ENCODE data around the gene APOB. TPM values are rescaled to one million over a fixed set of nuclear protein-coding genes. Genes with fewer than 3 reads are reported as not detected.
A peak's percentile ranks its signal among the peaks of the same experiment; 100 is the strongest.

Gene APOB
- total and polyA plus RNA-seq, 2 of the 13 experiments (the other 11 are each of a cell fraction or from before 2014, with no cell fraction given): 1,569 to 2,515 TPM

DNA sequence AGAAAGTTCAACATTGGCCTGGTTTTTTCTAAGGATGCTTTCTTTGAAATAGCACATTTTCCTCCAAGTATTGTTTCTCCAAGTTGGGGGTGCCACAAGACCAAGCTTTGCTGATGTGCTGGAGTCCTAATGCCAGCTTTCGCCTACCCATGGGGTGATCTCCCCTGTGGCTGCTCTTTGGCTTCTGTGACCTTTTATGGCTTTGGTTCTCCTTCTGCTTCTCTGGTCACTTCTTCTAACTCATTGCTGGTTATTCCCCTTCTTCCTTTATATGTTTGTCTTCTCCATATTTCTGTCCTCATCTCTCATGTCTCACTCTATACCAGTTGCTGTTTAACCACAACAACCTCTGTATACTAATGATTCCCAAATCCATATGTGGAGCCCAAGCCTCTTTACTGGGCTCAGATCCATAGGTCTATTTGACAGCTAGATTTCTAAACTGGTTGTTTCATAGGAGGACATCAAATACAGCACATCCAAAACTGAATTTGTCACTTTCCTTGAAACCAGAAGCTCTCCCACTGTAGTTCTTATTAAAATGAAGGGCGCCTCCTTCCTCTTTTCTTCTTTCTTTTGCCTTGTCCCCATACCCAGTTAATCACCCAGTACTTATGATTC is 23.1 kb downstream of the APOB start (continued):
- TF ChIP-seq, protein P1, sequence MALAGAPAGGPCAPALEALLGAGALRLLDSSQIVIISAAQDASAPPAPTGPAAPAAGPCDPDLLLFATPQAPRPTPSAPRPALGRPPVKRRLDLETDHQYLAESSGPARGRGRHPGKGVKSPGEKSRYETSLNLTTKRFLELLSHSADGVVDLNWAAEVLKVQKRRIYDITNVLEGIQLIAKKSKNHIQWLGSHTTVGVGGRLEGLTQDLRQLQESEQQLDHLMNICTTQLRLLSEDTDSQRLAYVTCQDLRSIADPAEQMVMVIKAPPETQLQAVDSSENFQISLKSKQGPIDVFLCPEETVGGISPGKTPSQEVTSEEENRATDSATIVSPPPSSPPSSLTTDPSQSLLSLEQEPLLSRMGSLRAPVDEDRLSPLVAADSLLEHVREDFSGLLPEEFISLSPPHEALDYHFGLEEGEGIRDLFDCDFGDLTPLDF (CRISPR knock-in tag; IDR thresholded peaks at IDR 0.05): 0 out of 2 replicates have a peak, but pooled peaks have one; percentile 31
- TF ChIP-seq ISX (CRISPR knock-in tag; conservative IDR thresholded peaks at IDR 0.05) (peak; percentile 70; the same call in 1 of the 2 replicates), RBFOX2 (IDR thresholded peaks at IDR 0.05; ENCODE audit: low read depth, low read length) (peak; percentile 76), ZNF205 (CRISPR knock-in tag; IDR thresholded peaks at IDR 0.05) (no peak), RARA (CRISPR knock-in tag; IDR thresholded peaks at IDR 0.05) (no peak), ARNT2 (CRISPR knock-in tag; IDR thresholded peaks at IDR 0.05; ENCODE audit: low read depth) (peak; percentile 15; the same call in 1 of the 2 replicates), ATF7-NPFF (CRISPR knock-in tag; IDR thresholded peaks at IDR 0.05; ENCODE audit: low read depth) (peak; percentile 47; the same call in 1 of the 2 replicates), ZMAT3 (CRISPR knock-in tag; conservative IDR thresholded peaks at IDR 0.05) (no peak), JDP2 (CRISPR knock-in tag; IDR thresholded peaks at IDR 0.05; ENCODE audit: borderline replicate concordance) (peak; percentile 28; the same call in 1 of the 2 replicates), PAF1 (CRISPR knock-in tag; IDR thresholded peaks at IDR 0.05) (0 out of 2 replicates have a peak, but pooled peaks have one; percentile 5), ZFX (CRISPR knock-in tag; IDR thresholded peaks at IDR 0.05; ENCODE audit: low read depth) (peak; percentile 27; the same call in 1 of the 2 replicates), HNF4A (CRISPR knock-in tag; IDR thresholded peaks at IDR 0.05) (0 out of 2 replicates have a peak, but pooled peaks have one; percentile 6), GATA4 (IDR thresholded peaks at IDR 0.05; ENCODE audit: borderline replicate concordance, low read depth) (0 out of 2 replicates have a peak, but pooled peaks have one; percentile 17), MED13 (CRISPR knock-in tag; IDR thresholded peaks at IDR 0.05) (peak; percentile 64; the same call in 1 of the 2 replicates), ZNF761 (CRISPR knock-in tag; conservative IDR thresholded peaks at IDR 0.05) (0 out of 2 replicates have a peak, but pooled peaks have one; percentile 54), NKX3-1 (CRISPR knock-in tag; IDR thresholded peaks at IDR 0.05) (0 out of 2 replicates have a peak, but pooled peaks have one; percentile 36), SMAD9 (CRISPR knock-in tag; IDR thresholded peaks at IDR 0.05) (no peak), NFE2L1 (CRISPR knock-in tag; IDR thresholded peaks at IDR 0.05; ENCODE audit: borderline replicate concordance) (no peak), CREB1 (IDR thresholded peaks at IDR 0.05) (no peak), CREB1 (CRISPR knock-in tag; IDR thresholded peaks at IDR 0.05) (peak; percentile 18; the same call in 1 of the 2 replicates)
- TF ChIP-seq, protein P2, sequence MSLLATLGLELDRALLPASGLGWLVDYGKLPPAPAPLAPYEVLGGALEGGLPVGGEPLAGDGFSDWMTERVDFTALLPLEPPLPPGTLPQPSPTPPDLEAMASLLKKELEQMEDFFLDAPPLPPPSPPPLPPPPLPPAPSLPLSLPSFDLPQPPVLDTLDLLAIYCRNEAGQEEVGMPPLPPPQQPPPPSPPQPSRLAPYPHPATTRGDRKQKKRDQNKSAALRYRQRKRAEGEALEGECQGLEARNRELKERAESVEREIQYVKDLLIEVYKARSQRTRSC (CRISPR knock-in tag; IDR thresholded peaks at IDR 0.05; ENCODE audit: low read depth): 0 out of 2 replicates have a peak, but pooled peaks have one; percentile 45
- TF ChIP-seq, protein P3, sequence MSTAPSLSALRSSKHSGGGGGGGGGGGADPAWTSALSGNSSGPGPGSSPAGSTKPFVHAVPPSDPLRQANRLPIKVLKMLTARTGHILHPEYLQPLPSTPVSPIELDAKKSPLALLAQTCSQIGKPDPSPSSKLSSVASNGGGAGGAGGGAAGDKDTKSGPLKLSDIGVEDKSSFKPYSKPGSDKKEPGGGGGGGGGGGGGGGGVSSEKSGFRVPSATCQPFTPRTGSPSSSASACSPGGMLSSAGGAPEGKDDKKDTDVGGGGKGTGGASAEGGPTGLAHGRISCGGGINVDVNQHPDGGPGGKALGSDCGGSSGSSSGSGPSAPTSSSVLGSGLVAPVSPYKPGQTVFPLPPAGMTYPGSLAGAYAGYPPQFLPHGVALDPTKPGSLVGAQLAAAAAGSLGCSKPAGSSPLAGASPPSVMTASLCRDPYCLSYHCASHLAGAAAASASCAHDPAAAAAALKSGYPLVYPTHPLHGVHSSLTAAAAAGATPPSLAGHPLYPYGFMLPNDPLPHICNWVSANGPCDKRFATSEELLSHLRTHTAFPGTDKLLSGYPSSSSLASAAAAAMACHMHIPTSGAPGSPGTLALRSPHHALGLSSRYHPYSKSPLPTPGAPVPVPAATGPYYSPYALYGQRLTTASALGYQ (CRISPR knock-in tag; IDR thresholded peaks at IDR 0.05): peak; percentile 38; the same call in 1 of the 2 replicates
- TF ChIP-seq, protein P4, sequence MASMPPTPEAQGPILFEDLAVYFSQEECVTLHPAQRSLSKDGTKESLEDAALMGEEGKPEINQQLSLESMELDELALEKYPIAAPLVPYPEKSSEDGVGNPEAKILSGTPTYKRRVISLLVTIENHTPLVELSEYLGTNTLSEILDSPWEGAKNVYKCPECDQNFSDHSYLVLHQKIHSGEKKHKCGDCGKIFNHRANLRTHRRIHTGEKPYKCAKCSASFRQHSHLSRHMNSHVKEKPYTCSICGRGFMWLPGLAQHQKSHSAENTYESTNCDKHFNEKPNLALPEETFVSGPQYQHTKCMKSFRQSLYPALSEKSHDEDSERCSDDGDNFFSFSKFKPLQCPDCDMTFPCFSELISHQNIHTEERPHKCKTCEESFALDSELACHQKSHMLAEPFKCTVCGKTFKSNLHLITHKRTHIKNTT (CRISPR knock-in tag; IDR thresholded peaks at IDR 0.05): no peak
- TF ChIP-seq, protein P5, sequence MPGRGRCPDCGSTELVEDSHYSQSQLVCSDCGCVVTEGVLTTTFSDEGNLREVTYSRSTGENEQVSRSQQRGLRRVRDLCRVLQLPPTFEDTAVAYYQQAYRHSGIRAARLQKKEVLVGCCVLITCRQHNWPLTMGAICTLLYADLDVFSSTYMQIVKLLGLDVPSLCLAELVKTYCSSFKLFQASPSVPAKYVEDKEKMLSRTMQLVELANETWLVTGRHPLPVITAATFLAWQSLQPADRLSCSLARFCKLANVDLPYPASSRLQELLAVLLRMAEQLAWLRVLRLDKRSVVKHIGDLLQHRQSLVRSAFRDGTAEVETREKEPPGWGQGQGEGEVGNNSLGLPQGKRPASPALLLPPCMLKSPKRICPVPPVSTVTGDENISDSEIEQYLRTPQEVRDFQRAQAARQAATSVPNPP (CRISPR knock-in tag; IDR thresholded peaks at IDR 0.05): no peak

All from HepG2 (cell line).